GM12872 (cell line): ENCODE data around the gene LGALS12.

Experiments
- TF ChIP-seq, protein P1 (sequence below): IDR thresholded peaks from 3 replicates; pipeline ENCODE4 v1.5.1; 2011; ENCODE audit warnings: low read depth, mild to moderate bottlenecking, low read length, moderate library complexity; ENCODE audit not compliant: insufficient read depth

Gene LGALS12

GRCh38 chr11:63551091-63551888, 45.4 kb downstream of the LGALS12 start:
- TF ChIP-seq, protein P1, sequence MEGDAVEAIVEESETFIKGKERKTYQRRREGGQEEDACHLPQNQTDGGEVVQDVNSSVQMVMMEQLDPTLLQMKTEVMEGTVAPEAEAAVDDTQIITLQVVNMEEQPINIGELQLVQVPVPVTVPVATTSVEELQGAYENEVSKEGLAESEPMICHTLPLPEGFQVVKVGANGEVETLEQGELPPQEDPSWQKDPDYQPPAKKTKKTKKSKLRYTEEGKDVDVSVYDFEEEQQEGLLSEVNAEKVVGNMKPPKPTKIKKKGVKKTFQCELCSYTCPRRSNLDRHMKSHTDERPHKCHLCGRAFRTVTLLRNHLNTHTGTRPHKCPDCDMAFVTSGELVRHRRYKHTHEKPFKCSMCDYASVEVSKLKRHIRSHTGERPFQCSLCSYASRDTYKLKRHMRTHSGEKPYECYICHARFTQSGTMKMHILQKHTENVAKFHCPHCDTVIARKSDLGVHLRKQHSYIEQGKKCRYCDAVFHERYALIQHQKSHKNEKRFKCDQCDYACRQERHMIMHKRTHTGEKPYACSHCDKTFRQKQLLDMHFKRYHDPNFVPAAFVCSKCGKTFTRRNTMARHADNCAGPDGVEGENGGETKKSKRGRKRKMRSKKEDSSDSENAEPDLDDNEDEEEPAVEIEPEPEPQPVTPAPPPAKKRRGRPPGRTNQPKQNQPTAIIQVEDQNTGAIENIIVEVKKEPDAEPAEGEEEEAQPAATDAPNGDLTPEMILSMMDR, result no peak

DNA sequence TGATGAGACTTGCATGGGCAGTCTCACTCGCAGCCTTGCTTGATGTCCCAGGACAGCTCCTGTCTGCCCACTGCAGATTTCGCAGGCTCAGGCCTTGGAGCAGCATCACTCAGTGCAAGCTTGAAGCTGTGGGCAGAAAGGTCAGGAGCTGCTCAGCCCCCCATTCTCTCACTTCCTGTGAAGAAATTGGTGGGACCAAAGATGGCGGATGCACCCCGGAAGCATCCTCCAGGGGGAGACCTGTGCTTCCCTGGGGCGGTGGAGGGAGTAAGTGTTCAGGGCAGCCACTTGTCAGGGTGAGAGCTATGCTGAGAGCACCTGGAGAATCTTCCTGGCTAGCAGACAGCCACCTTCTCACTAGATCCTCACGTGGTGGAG, 46.0 kb downstream of the LGALS12 start:
- TF ChIP-seq, protein P1, result no peak

- TF ChIP-seq, protein P1, result no peak
Measured at GRCh38 chr11:63552921-63553320, 47.0 kb downstream of the LGALS12 start.

GRCh38 chr11:63553759-63554158, 47.9 kb downstream of the LGALS12 start:
- TF ChIP-seq, protein P1, result no peak

DNA sequence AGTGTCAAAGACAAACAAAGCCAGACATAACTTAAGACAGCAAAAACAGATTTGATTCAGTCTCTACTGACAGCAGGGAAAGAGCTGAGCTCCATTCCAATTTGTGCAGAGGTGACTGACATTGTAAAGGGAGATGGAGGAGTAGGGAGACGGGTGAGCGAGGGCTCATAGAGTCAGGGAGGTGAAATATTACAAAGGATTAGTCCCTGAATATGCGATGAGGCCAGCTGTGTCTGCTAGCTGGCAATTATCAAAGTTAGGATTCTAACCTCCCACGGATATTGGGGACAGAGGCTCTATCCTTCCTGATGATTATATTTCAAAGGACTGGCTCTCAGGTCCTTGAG, 49.0 kb downstream of the LGALS12 start:
- TF ChIP-seq, protein P1, result no peak

- TF ChIP-seq, protein P1, result no peak
Measured at GRCh38 chr11:63556404-63557013, 50.6 kb downstream of the LGALS12 start.

DNA sequence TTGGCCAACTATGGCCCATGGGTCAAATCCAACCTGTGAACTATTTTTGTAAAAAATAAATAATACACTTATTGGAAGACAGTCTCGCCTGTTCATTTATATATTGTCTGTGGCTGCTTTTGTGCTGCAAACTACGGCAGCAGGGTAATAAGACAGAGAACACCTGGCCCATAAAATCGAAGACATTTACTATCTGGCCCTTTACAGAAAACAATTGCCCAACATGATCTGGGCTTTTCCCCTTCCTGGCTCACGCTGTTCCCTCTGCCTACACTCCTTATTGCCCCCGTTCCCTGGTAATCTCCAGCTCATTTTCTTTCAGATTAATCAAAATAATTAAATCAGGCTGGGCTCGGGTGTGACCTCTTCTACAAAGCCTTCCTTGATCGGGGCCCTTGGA, 51.7 kb downstream of the LGALS12 start:
- TF ChIP-seq, protein P1, result no peak
